GM23338 (cell line): ENCODE results near the gene P2RY6. TPM values are rescaled to one million over a fixed set of nuclear protein-coding genes. Genes with fewer than 3 reads are reported as not detected.

ENCODE experiments used
- ATAC-seq: fragments of 200-7000 bp; cut with Tn5 transposase; 3 replicates; pipeline ENCODE4 v1.9.1; 2020
- DNase-seq: peaks from one replicate; pipeline ENCODE4 v3.0.0-alpha.2; 2015; ENCODE audit warnings: low spot score
- H2AFZ ChIP-seq: fragments of 200-600 bp; sonication (generic); 2 replicates; pipeline ENCODE4 v1.8.0; 2016; ENCODE audit warnings: antibody characterized with exemption, mild to moderate bottlenecking, moderate library complexity
- H3F3A ChIP-seq: fragments of 200-600 bp; sonication (generic); replicated peaks from 2 replicates; pipeline ENCODE4 v1.8.0; 2017; ENCODE audit warnings: antibody characterized with exemption, mixed run types, low read depth
- H3K27ac ChIP-seq: fragments of 200-600 bp; sonication (generic); 2 replicates; pipeline ENCODE4 v1.6.1; 2016; ENCODE audit warnings: low read depth
- H3K27me3 ChIP-seq: fragments of 200-600 bp; sonication (generic); 2 replicates; pipeline ENCODE4 v1.8.0; 2016; ENCODE audit warnings: mild to moderate bottlenecking, mixed run types, moderate library complexity; ENCODE audit not compliant: insufficient read depth
- H3K36me3 ChIP-seq: fragments of 200-600 bp; sonication (generic); 2 replicates; pipeline ENCODE4 v1.8.0; 2016; ENCODE audit warnings: mild to moderate bottlenecking; ENCODE audit not compliant: insufficient read depth
- H3K4me1 ChIP-seq: fragments of 200-600 bp; sonication (generic); 2 replicates; pipeline ENCODE4 v1.8.0; 2016; ENCODE audit warnings: mild to moderate bottlenecking, moderate library complexity; ENCODE audit not compliant: insufficient read depth
- H3K4me2 ChIP-seq: fragments of 200-600 bp; sonication (generic); 2 replicates; pipeline ENCODE4 v1.7.1; 2017; ENCODE audit warnings: mixed run types
- H3K4me3 ChIP-seq: fragments of 200-600 bp; sonication (generic); 2 replicates; pipeline ENCODE4 v1.6.1; 2016; ENCODE audit warnings: mixed run types
- H3K79me2 ChIP-seq: fragments of 200-600 bp; sonication (generic); replicated peaks from 2 replicates; pipeline ENCODE4 v1.8.0; 2017; ENCODE audit warnings: mild to moderate bottlenecking; ENCODE audit not compliant: insufficient read depth
- H3K9me2 ChIP-seq: fragments of 200-600 bp; sonication (generic); 2 replicates; pipeline ENCODE4 v1.8.0; 2017; ENCODE audit not compliant: insufficient read depth
- H4K20me1 ChIP-seq: fragments of 200-600 bp; sonication (generic); replicated peaks from 2 replicates; pipeline ENCODE4 v1.8.0; 2017; ENCODE audit warnings: mild to moderate bottlenecking; ENCODE audit not compliant: insufficient read depth
- H3K27ac Mint-ChIP-seq: 2 replicates; pipeline ENCODE4 v1.8.0; 2020; ENCODE audit warnings: inconsistent platforms, mild to moderate bottlenecking, moderate library complexity, mixed read lengths
- H3K27me3 Mint-ChIP-seq: 3 replicates; pipeline ENCODE4 v1.8.0; 2022; ENCODE audit warnings: low read depth, mild to moderate bottlenecking, moderate library complexity, mixed read lengths, inconsistent platforms; ENCODE audit not compliant: insufficient read depth, poor library complexity
- H3K36me3 Mint-ChIP-seq: 3 replicates; pipeline ENCODE4 v1.8.0; 2021; ENCODE audit warnings: low read depth, mild to moderate bottlenecking, inconsistent platforms, moderate library complexity, mixed read lengths
- H3K4me1 Mint-ChIP-seq: 3 replicates; pipeline ENCODE4 v1.8.0; 2020; ENCODE audit warnings: mild to moderate bottlenecking, inconsistent platforms, mixed read lengths
- H3K4me3 Mint-ChIP-seq: 3 replicates; pipeline ENCODE4 v1.8.0; 2021; ENCODE audit warnings: moderate library complexity, mild to moderate bottlenecking, inconsistent platforms, mixed read lengths
- H3K9me3 Mint-ChIP-seq: 3 replicates; pipeline ENCODE4 v1.8.0; 2020; ENCODE audit warnings: moderate library complexity, mild to moderate bottlenecking, inconsistent platforms, mixed read lengths
- CREB1 ChIP-seq: fragments of 250-450 bp; sonication (Bioruptor Pico); IDR thresholded peaks from 2 replicates; pipeline ENCODE4 v1.5.0; 2020; ENCODE audit warnings: low read depth, mild to moderate bottlenecking, moderate library complexity
- CTCF ChIP-seq, 2 experiments: fragments of 200-600 bp in 1 of 2; sonication (generic) in 1 of 2; conservative IDR thresholded peaks; 2 replicates each; pipeline versions ENCODE4 v1.5.1 to v1.6.1; 2016 to 2017; ENCODE audit warnings: antibody characterized with exemption in 2 of 2, low read depth in 2 of 2, mild to moderate bottlenecking in 2 of 2, moderate library complexity in 1 of 2
- ETS1 ChIP-seq: IDR thresholded peaks from 2 replicates; pipeline ENCODE4 v1.6.1; 2016; ENCODE audit warnings: antibody characterized with exemption
- EZH2 ChIP-seq: fragments of 200-600 bp; sonication (generic); IDR thresholded peaks from one replicate; pipeline ENCODE4 v1.8.0; 2017; ENCODE audit warnings: antibody characterized with exemption, mild to moderate bottlenecking, low read depth; ENCODE audit not compliant: unreplicated experiment
- EZH2phosphoT487 ChIP-seq: fragments of 200-600 bp; sonication (generic); IDR thresholded peaks from one replicate; pipeline ENCODE4 v1.8.1; 2018; ENCODE audit warnings: antibody characterized with exemption; ENCODE audit not compliant: unreplicated experiment
- JUNB ChIP-seq: IDR thresholded peaks from one replicate; pipeline ENCODE4 v1.6.1; 2016; ENCODE audit warnings: antibody characterized with exemption; ENCODE audit not compliant: unreplicated experiment
- NANOG ChIP-seq: IDR thresholded peaks from 2 replicates; pipeline ENCODE4 v1.6.1; 2016; ENCODE audit warnings: antibody characterized with exemption, borderline replicate concordance
- POLR2AphosphoS5 ChIP-seq: IDR thresholded peaks from 2 replicates; pipeline ENCODE4 v1.6.1; 2016; ENCODE audit warnings: antibody characterized with exemption, low read depth
- REST ChIP-seq: IDR thresholded peaks from one replicate; pipeline ENCODE4 v1.6.1; 2018; ENCODE audit warnings: antibody characterized with exemption; ENCODE audit not compliant: unreplicated experiment
- STAT1 ChIP-seq: IDR thresholded peaks from one replicate; pipeline ENCODE4 v1.6.1; 2016; ENCODE audit warnings: antibody characterized with exemption; ENCODE audit not compliant: unreplicated experiment
- ZNF114 ChIP-seq: fragments of 250-450 bp; sonication (Bioruptor Pico); IDR thresholded peaks from 2 replicates; pipeline ENCODE4 v1.5.0; 2020; ENCODE audit warnings: mild to moderate bottlenecking, moderate library complexity
- ZNF331 ChIP-seq: fragments of 250-450 bp; sonication (Bioruptor Pico); IDR thresholded peaks from 2 replicates; pipeline ENCODE4 v1.5.0; 2020; ENCODE audit warnings: low read depth, mild to moderate bottlenecking, moderate library complexity
- ZNF462 ChIP-seq: fragments of 250-450 bp; sonication (Bioruptor Pico); IDR thresholded peaks from 2 replicates; pipeline ENCODE4 v1.5.0; 2020; ENCODE audit warnings: mild to moderate bottlenecking, moderate library complexity
- polyA plus RNA-seq: library from polyadenylated mRNA; unstranded; fragments of >200 nt; fragmentation: Nextera tagmentation; extraction: Ambion mirVana; gene quantifications from 2 replicates; pipeline ENCODE4 v1.2.1, GENCODE V29; 2016
- total RNA-seq: library from RNA; depleted of rRNA; stranded (reverse); fragments of >200 nt; shearing (Covaris generic); gene quantifications from 2 replicates; pipeline ENCODE4 v1.2.3, GENCODE V29; 2014

Gene P2RY6
- total and polyA plus RNA-seq, 2 experiments from 2014 or later = not detected

GRCh38 chr11:73315293-73316020 lies 43.3 kb downstream of the P2RY6 start:
- Histone ChIP-seq H3K27me3 (no peaks in the 10 kb centered on the region), H3K27ac (no peak overlapping the region), H3K9me2 (no peaks in the 10 kb centered on the region), H4K20me1 (peaks cover 14% of the 10 kb centered on the region), H3K79me2 (0 out of 2 replicates have a peak, but pooled peaks cover 3% of the 10 kb centered on the region), H3K4me2 (no peak overlapping the region), H3K4me1 (peaks cover 3% of the 10 kb centered on the region; the same call in 1 of the 2 replicates), H2AFZ (no peak overlapping the region), H3F3A (no peaks in the 10 kb centered on the region), H3K4me3 (no peak overlapping the region), H3K36me3 (no peaks in the 10 kb centered on the region)
- H3K9me3 Mint-ChIP-seq = no peaks in the 10 kb centered on the region
- peaks cover 19% of the 10 kb centered on the region for H3K27me3 Mint-ChIP-seq
- H3K36me3 Mint-ChIP-seq = peaks cover 7% of the 10 kb centered on the region; the same call in 2 of the 3 replicates
- DNase-seq = no peak
- no peak for TF ChIP-seq CTCF (conservative IDR thresholded peaks at IDR 0.05; ENCODE audit: low read depth in 2 of 2)
- TF ChIP-seq ETS1 = no peak
- TF ChIP-seq ZNF462 = no peak
- TF ChIP-seq JUNB = no peak
- no peak for TF ChIP-seq CREB1 (CRISPR knock-in tag)
- no peak for TF ChIP-seq NANOG
- TF ChIP-seq EZH2 = no peak
- no peak for TF ChIP-seq EZH2phosphoT487
- no peak for TF ChIP-seq ZNF114 (CRISPR knock-in tag)
- no peak for TF ChIP-seq ZNF331 (CRISPR knock-in tag)
- TF ChIP-seq STAT1 = no peak
- no peak for TF ChIP-seq POLR2AphosphoS5
- TF ChIP-seq REST = no peak
- no peak overlapping the region for H3K4me3 Mint-ChIP-seq
- H3K4me1 Mint-ChIP-seq = peaks cover 28% of the 10 kb centered on the region
- no peak for ATAC-seq
- no peak overlapping the region for H3K27ac Mint-ChIP-seq
